ENCODE results near the gene DAPK3.
A peak's percentile ranks its signal among the peaks of the same experiment; 100 is the strongest.
"Not testable (repeated sequence)": the region's sequence is repeated elsewhere in the genome, so short reads cannot be mapped to it uniquely, and the experiment has no call there.

DAPK3 gene

GRCh38 chr19:3978145-3978544 is 7.2 kb upstream of the DAPK3 start:
- no peak for DNase-seq (ENCODE audit: low spot score)

- no peak for DNase-seq (ENCODE audit: low spot score)
Measured at GRCh38 chr19:3977242-3978143, 6.6 kb upstream of the DAPK3 start.

GRCh38 chr19:3976495-3977241 is 5.8 kb upstream of the DAPK3 start:
- no peak for DNase-seq (ENCODE audit: low spot score)

- DNase-seq (ENCODE audit: low spot score) = no peak
Measured at GRCh38 chr19:3975637-3976087, 4.8 kb upstream of the DAPK3 start.

- no peak for DNase-seq (ENCODE audit: low spot score)
Measured at GRCh38 chr19:3975144-3975543, 4.2 kb upstream of the DAPK3 start.

GRCh38 chr19:3970313-3970807 is 539 bp downstream of the DAPK3 start:
- DNase-seq (ENCODE audit: low spot score) = no peak

- DNase-seq (ENCODE audit: low spot score) = no peak
Measured at GRCh38 chr19:3969435-3970312, 1.2 kb downstream of the DAPK3 start.

- peak; percentile 83 for DNase-seq (ENCODE audit: low spot score)
Measured at GRCh38 chr19:3968556-3969434, 2.1 kb downstream of the DAPK3 start.

GRCh38 chr19:3967983-3968382 is 2.9 kb downstream of the DAPK3 start:
- not testable (repeated sequence) for DNase-seq (ENCODE audit: low spot score)

- DNase-seq (ENCODE audit: low spot score) = no peak
Measured at GRCh38 chr19:3966051-3967017, 4.6 kb downstream of the DAPK3 start.

GRCh38 chr19:3964256-3965194 is 6.4 kb downstream of the DAPK3 start:
- no peak for DNase-seq (ENCODE audit: low spot score)

- DNase-seq (ENCODE audit: low spot score) = no peak
Measured at GRCh38 chr19:3963458-3964255, 7.2 kb downstream of the DAPK3 start.

GRCh38 chr19:3961007-3961406 is 9.9 kb downstream of the DAPK3 start:
- DNase-seq (ENCODE audit: low spot score) = no peak

GRCh38 chr19:3959766-3960131 is 11.2 kb downstream of the DAPK3 start:
- DNase-seq (ENCODE audit: low spot score) = no peak

- DNase-seq (ENCODE audit: low spot score) = no peak
Measured at GRCh38 chr19:3958836-3959765, 11.8 kb downstream of the DAPK3 start.

- DNase-seq (ENCODE audit: low spot score) = no peak
Measured at GRCh38 chr19:3955688-3956087, 15.2 kb downstream of the DAPK3 start.

- not testable (repeated sequence) for DNase-seq (ENCODE audit: low spot score)
Measured at GRCh38 chr19:3955276-3955675, 15.6 kb downstream of the DAPK3 start.

Measured in cerebellar cortex (tissue), 1 donor.